ENCODE results near the gene APOB. TPM values are rescaled to one million over a fixed set of nuclear protein-coding genes. Genes with fewer than 3 reads are reported as not detected.

APOB gene
- total and polyA plus RNA-seq, 2 of the 13 experiments (the other 11 are each of a cell fraction or from before 2014, with no cell fraction given): 1,569 to 2,515 TPM

GRCh38 chr2:21041943-21042707 lies 1.7 kb downstream of the APOB start (continued):
- TF ChIP-seq ASH2L (IDR thresholded peaks at IDR 0.05; ENCODE audit: insufficient read length, low read depth, low read length) (no peak), ZNF737 (CRISPR knock-in tag; IDR thresholded peaks at IDR 0.05; ENCODE audit: borderline replicate concordance) (no peak), RFXANK (CRISPR knock-in tag; IDR thresholded peaks at IDR 0.05) (no peak), ZBTB38 (CRISPR knock-in tag; IDR thresholded peaks at IDR 0.05) (peak; percentile 19; the same call in 1 of the 2 replicates), EEA1 (CRISPR knock-in tag; IDR thresholded peaks at IDR 0.05; ENCODE audit: borderline replicate concordance) (no peak), MXI1 (IDR thresholded peaks at IDR 0.05; ENCODE audit: borderline replicate concordance, low read depth, low read length) (peak; percentile 72; the same call in 1 of the 3 replicates), ZNF768 (CRISPR knock-in tag; IDR thresholded peaks at IDR 0.05) (peak; percentile 63), DMTF1 (CRISPR knock-in tag; IDR thresholded peaks at IDR 0.05) (0 out of 2 replicates have a peak, but pooled peaks have one; percentile 66), ZC3H4 (CRISPR knock-in tag; IDR thresholded peaks at IDR 0.05; ENCODE audit: borderline replicate concordance) (peak; percentile 88; the same call in 1 of the 2 replicates), ZFP1 (CRISPR knock-in tag; IDR thresholded peaks at IDR 0.05) (peak; percentile 49), HMGA1 (CRISPR knock-in tag; conservative IDR thresholded peaks at IDR 0.05) (no peak), GLMP (CRISPR knock-in tag; IDR thresholded peaks at IDR 0.05; ENCODE audit: borderline replicate concordance) (no peak), MYNN (CRISPR knock-in tag; IDR thresholded peaks at IDR 0.05; ENCODE audit: low read depth) (no peak)
- TF ChIP-seq, protein P1, sequence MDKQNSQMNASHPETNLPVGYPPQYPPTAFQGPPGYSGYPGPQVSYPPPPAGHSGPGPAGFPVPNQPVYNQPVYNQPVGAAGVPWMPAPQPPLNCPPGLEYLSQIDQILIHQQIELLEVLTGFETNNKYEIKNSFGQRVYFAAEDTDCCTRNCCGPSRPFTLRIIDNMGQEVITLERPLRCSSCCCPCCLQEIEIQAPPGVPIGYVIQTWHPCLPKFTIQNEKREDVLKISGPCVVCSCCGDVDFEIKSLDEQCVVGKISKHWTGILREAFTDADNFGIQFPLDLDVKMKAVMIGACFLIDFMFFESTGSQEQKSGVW (CRISPR knock-in tag; IDR thresholded peaks at IDR 0.05; ENCODE audit: borderline replicate concordance): no peak
- TF ChIP-seq, protein P2, sequence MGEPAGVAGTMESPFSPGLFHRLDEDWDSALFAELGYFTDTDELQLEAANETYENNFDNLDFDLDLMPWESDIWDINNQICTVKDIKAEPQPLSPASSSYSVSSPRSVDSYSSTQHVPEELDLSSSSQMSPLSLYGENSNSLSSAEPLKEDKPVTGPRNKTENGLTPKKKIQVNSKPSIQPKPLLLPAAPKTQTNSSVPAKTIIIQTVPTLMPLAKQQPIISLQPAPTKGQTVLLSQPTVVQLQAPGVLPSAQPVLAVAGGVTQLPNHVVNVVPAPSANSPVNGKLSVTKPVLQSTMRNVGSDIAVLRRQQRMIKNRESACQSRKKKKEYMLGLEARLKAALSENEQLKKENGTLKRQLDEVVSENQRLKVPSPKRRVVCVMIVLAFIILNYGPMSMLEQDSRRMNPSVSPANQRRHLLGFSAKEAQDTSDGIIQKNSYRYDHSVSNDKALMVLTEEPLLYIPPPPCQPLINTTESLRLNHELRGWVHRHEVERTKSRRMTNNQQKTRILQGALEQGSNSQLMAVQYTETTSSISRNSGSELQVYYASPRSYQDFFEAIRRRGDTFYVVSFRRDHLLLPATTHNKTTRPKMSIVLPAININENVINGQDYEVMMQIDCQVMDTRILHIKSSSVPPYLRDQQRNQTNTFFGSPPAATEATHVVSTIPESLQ (CRISPR knock-in tag; conservative IDR thresholded peaks at IDR 0.05): no peak
- TF ChIP-seq, protein P3, sequence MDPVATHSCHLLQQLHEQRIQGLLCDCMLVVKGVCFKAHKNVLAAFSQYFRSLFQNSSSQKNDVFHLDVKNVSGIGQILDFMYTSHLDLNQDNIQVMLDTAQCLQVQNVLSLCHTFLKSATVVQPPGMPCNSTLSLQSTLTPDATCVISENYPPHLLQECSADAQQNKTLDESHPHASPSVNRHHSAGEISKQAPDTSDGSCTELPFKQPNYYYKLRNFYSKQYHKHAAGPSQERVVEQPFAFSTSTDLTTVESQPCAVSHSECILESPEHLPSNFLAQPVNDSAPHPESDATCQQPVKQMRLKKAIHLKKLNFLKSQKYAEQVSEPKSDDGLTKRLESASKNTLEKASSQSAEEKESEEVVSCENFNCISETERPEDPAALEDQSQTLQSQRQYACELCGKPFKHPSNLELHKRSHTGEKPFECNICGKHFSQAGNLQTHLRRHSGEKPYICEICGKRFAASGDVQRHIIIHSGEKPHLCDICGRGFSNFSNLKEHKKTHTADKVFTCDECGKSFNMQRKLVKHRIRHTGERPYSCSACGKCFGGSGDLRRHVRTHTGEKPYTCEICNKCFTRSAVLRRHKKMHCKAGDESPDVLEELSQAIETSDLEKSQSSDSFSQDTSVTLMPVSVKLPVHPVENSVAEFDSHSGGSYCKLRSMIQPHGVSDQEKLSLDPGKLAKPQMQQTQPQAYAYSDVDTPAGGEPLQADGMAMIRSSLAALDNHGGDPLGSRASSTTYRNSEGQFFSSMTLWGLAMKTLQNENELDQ (CRISPR knock-in tag; IDR thresholded peaks at IDR 0.05; ENCODE audit: borderline replicate concordance): no peak
- TF ChIP-seq, protein P4, sequence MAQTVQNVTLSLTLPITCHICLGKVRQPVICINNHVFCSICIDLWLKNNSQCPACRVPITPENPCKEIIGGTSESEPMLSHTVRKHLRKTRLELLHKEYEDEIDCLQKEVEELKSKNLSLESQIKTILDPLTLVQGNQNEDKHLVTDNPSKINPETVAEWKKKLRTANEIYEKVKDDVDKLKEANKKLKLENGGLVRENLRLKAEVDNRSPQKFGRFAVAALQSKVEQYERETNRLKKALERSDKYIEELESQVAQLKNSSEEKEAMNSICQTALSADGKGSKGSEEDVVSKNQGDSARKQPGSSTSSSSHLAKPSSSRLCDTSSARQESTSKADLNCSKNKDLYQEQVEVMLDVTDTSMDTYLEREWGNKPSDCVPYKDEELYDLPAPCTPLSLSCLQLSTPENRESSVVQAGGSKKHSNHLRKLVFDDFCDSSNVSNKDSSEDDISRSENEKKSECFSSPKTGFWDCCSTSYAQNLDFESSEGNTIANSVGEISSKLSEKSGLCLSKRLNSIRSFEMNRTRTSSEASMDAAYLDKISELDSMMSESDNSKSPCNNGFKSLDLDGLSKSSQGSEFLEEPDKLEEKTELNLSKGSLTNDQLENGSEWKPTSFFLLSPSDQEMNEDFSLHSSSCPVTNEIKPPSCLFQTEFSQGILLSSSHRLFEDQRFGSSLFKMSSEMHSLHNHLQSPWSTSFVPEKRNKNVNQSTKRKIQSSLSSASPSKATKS (CRISPR knock-in tag; IDR thresholded peaks at IDR 0.05): 0 out of 2 replicates have a peak, but pooled peaks have one; percentile 15

Data from HepG2 (cell line).